ENCODE measurements around the gene MICALL2. TPM values are rescaled to one million over a fixed set of nuclear protein-coding genes. Genes with fewer than 3 reads are reported as not detected.

The MICALL2 gene
- total RNA-seq, 1 donor from 2014 or later, result 3.7 TPM

DNA sequence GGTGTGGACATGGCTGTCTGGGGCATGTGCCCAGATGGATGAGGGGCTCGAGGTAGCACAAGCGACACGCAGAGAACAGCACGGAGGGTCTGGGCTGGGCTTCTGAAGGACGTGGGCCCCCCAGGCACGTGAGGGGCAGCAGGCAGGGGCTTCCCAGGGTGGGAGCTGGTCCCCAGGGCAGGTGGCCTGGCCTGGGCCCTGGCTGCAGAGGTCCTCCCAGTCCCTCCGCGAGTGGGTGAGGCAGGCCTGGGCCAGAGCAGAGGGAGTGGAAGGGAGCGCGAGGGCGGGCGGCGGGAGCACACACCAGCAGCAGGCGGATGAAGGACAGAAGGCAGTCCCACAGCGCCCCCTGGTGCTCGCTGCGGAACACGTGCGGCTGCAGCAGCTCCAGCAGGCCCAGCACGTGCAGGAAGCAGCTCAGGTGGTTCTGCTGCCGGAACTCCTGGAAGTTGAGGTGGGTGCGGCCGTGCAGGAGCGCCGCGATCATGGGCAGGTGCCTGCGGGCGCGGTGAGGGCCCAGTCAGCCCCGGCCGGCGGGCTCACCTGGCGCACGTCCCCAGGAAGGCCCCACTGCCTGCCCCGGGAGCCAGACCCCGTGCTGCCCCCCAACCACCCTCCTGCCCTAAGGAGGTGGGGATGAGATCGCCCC, 14.7 kb upstream of the MICALL2 start:
- peak; percentile 92 to 97 for DNase-seq (ENCODE audit: low spot score in 2 of 2)
- no peak for FAIRE-seq

DNA sequence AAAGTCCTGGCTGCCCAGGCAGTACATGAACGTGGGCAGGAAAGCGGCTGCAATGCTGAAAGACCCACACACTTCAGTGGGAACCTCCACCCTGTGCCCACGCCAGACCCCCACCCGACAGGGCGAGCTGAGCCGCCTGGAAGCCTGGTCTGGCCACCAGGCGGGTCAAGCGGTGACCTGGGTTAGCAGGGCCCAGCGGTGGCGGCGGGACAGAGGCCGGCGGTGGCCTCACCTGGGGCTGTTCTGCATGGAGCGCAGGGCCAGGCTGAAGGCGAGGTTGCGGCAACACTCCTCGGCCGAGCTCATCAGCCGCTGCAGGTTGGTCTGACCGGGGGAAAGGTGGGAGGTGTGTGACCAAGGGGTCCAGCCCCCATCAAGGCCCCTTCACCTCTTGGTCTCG, 11.6 kb upstream of the MICALL2 start:
- no peak for DNase-seq (ENCODE audit: low spot score in 2 of 2)
- no peak for FAIRE-seq

DNA sequence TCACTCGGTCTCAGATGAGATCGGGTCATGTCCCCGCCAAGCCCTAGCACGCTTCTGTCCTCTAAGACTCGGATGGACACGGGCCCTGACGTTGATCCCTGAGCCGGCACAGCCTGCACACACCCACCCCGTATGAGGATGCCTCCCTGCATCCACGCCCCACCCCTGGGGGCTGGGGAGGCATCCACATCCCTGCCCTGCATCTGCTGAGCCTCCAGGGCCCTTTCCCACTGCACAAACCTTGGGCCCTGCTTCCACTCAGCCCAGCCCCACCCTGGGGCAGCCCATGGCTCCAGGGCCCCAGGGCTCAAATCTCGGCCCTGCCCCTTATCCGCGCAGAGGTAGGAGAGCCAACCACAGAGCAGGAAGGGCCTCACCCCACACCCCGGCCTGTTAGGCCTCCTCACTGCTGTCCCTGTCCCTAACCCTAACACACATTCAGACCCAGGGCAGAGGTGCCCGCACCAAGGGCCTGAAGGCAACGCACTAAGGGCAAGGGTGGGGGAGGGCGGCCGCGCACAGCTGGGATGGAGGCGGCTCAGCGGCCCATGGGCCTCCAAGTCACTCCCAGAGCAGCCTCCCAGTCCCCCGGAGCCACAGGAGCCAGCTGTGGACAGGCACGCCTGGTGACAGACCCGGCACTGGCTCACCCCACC, 9.5 kb upstream of the MICALL2 start:
- no peak for DNase-seq (ENCODE audit: low spot score in 2 of 2)
- no peak for FAIRE-seq

DNA sequence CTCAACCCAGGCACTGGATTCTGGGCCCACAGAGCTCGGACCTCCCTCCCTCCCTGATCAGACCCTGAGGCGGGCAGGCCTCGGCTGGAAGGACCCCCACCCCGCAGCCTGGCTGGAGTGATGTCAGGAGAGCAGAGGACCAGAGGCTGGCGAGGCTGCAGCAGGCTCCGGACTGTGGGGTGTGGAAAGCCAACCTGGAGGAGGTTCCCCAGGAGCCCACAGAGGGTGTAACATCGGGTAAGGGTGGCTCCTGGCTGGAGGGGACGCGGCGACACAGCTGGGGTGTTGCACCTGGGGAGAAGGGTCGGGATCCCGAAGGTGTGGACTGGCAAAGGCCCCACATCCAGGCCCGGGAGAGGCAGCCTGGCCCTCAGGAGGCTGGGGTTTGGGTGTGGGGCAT, 8.9 kb upstream of the MICALL2 start:
- FAIRE-seq (no peak), DNase-seq (ENCODE audit: low spot score in 2 of 2) (no peak)

DNA sequence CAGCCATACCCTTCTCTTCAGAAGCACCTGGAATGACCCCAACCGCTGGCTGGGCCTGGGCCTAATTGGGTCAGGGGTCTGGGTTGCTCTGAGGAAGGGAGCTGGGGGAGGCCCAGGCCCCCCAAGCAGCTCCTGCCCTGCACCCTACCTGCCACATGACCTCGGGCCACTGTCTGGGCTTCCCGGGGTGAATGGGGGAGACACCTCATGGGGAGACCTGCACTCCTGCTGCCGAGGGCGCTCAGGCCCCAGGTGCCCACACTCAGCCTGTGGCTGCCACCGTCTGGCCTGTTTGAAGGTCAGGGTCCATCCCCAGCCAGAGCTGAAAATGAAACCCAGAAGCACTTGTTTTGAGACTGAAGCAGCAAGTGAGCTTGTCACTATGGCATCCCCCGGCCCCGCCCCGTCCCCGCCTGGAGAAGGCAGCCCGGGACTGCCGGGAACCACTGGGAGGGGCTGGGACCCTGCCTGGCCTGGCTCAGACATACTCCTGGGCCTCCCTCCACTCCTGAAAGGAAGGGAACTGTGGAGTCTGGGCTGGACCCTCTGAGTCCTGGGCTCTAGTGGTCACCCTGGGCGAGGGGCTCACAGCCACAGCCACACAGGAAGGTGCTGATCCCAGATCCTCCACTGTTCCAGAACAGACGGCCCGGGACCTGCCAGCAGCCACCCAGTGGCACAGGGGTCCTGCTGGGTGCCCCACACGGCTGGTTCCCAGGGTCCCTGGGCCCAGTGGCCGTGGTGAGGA, 7.4 kb upstream of the MICALL2 start:
- FAIRE-seq, result no peak
- peak; percentile 60 to 75 for DNase-seq (ENCODE audit: low spot score in 2 of 2)

DNA sequence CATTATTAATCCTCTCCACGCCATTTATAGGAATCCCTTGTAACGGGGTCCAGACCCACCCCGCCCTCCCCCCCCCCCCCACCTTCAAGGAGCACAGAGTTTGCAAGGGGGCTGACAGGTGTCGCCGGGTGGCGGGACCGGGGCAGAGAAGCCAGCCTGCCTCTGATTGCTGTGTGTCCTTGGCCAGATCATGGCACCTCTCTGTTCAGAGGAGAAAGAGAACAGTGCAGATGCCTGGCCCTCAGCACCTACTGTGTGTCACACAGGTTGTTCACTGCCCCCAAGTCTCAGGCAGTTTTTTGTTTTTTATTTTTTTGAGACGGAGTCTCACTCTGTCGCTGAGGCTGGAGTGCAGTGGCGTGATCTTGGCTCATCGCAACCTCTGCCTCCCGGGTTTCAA, 5.4 kb upstream of the MICALL2 start:
- DNase-seq (ENCODE audit: low spot score in 2 of 2), result no peak
- no peak for FAIRE-seq

DNA sequence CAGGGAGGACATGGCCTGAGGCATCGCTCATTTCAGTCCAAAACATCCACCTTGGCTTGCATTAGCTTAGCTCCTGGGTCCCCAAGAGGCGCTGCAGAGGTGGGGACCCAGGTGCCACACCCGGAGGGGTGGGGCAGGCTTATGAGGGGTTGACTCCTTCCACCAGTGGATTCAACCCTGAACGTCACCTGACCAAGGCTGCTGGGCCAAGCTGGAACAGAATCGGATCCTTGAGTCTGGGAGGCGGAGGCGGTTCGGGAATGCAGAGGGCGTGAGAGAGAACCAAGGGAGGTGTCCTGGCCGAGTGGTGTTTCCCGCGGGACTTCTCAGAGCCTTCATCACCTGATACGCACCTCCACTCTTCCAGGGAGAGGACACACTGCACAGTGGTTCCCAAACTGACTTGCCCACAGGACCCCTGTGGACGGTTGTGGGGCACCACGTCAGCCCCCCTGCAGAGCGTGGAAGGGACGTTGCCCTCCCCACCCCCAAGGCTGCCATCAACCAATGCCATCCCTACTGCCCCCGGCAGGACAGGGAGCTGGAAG, 4.5 kb upstream of the MICALL2 start:
- DNase-seq (ENCODE audit: low spot score in 2 of 2), result no peak
- FAIRE-seq, result no peak

DNA sequence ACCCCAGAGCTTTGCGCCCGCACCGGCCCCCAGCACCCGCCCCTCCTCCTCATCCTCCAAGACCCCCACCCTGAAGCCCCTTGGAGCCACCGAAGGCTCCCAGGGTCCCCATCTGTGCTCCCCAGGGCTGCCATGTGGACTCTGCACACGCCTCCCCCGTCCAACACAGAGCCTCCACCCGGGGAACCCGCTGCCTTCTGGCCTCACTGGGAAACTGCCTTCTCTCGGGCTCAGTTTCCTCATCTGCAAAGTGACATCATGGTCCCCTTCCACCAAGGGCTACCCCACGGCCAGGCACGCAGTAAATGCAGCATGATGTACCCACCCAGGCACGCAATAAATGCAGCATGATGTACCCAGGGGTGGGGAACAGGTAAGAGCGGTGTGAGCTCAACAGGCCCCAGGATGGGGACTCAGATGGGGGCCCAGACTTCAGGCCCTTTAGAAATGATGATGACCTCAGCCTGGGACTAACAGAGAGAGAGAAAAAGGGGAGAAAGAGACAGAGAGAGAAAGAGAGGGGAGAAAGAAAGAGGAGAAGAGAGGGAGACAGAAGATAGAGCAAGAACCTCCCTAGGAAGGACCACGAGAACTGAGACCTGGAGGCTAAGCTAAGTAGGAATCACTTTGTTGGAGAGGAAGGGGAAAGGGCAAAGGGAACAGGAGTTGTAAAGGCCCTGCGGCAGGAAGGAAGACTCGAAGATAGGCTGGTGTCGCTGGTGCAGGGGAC, 2.5 kb upstream of the MICALL2 start:
- FAIRE-seq (no peak), DNase-seq (ENCODE audit: low spot score in 2 of 2) (no peak)

DNA sequence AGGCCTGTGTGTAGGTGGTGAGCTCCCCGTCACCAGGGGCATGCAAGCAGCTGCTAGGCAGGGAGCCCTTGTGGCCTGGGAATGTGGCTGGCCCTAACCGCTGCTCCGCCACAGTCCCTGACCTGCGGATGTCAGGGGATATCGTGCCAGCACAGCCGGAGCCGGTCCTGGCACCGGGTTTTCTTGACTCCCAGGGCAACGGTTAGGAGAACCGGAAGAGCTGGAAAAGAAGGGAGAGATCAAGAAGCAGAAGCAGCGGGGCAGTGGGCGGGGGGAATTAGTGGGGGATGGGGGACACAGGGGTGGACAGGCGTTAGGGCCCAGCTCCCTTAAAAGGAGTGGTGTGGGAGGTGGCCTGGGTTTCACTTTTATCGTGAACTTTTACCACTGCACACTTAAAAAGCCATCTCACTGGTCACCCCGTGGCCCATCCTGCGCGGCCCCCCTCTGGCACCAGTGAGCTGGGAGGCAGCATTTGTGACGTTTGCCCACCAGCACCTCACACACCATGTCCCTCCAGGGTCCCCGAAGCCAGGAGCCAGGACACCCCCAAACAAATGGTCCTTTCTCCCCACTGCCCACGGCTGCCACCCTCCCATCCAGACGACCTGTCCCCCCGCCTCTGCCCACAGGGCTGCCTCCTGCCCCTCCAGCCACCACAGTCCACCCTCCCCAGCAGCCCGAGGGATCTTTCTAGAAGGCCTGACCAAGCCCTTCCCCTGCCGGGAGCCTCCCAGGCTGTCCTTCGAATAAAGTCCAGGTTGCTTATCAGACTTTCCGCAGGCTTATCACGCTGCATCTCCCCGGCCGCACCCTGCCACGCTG, 1.8 kb upstream of the MICALL2 start:
- no peak for FAIRE-seq

DNA sequence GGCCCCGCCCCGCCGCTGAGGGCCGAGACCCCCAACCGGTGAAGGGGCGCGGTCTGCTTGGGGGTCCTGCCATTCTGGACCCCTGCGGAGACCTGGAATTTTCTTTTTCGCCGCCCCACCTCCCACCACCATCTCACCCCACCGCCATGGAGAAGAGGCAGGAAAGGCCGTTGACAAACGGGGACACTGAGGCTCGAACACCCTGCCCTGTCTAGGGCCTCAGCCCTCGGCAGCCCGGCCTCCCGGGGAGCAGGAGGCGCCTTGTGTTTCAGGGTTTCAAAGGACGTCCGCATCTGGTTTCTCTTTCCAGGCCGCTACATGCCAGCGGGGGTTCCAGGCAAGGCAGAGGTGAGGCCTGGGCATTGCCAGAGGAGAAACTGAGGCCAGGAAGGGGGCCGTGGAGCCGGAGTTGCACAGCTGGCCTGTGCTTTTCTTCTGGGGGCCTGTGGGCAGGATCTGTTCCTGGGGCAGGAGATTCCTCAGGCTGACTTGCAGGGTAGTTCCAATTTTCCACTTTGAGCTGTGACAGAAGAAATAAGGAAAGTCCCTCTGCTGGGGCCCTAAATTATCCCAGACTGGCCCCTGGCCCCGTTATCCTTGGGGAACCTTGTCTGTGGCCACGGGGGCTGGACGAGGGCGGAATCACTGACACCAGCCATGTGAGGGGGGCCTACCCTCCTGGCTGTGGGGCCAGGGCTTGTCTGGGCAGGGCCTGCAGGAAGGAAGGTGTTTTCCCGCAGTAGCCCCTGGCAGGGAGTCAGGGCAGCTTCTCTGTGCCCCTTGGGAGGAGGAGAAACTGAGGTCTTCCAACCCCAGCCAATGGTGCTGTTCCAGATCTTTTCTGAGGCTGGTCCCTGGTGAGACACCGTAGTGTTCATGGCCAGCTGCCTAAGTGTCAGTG, 900 bp upstream of the MICALL2 start:
- DNase-seq (ENCODE audit: low spot score in 2 of 2) (no peak), FAIRE-seq (no peak)

More for the DNA sequence above, 1.8 kb upstream of the MICALL2 start:
- DNase-seq (ENCODE audit: low spot score in 2 of 2), result peak in 1 of 2 donors; percentile 57

DNA sequence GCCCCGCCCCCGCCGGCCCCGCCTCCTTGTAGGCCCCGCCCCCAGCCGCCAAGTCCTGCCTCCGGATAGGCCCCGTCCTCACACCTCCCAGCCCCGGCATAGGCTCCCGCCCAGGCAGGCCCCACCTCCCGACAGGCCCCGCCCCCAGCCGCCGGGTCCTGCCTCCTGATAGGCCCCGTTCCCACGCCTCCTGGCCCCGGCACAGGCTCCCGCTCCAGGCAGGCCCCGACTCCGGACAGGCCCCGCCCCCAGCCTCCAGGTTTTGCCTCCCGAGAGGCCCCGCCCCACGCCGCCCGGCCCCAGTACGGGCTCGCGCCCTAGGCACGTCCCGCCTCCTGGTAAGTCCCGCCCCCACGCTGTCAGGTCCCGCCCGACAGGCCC, 232 bp upstream of the MICALL2 start:
- DNase-seq (ENCODE audit: low spot score in 2 of 2) (peak; percentile 100), FAIRE-seq (no peak)

DNA sequence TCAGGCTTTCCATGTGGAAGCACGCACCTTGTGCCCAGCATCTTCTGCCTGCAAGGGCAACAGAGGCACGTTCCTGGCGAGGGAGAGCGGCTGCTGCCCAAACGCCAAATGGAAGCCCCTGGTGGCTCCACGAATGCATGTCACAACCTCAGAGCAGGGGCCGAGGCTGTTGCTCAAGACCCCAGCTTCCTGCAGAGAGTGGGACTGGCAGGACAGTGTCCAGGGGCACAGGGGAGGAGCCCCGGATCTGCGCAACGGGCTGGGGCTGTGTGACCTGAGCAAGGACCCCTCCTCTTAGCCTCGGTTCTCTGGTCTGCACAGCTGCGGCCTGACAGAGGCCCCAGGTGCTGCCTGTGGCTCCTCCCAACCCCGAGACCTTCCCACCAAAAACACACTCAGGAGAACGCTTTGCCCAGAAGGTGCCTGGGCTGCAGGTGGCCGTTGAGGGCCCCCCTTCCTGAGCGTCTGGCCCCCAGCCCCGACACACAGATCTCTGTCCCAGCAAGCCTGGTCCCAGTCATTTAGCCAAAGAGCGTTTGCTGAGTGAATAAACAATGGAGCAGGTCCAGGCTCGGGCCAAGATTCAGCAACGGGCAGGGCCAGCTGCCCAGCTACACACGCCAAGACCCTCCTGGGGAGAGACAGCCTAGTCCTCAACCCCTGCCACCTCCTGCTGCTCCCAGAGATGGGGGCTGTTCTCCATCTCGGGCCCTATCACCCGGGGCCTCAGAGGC, 1.2 kb downstream of the MICALL2 start:
- FAIRE-seq (no peak), DNase-seq (ENCODE audit: low spot score in 2 of 2) (no peak)

DNA sequence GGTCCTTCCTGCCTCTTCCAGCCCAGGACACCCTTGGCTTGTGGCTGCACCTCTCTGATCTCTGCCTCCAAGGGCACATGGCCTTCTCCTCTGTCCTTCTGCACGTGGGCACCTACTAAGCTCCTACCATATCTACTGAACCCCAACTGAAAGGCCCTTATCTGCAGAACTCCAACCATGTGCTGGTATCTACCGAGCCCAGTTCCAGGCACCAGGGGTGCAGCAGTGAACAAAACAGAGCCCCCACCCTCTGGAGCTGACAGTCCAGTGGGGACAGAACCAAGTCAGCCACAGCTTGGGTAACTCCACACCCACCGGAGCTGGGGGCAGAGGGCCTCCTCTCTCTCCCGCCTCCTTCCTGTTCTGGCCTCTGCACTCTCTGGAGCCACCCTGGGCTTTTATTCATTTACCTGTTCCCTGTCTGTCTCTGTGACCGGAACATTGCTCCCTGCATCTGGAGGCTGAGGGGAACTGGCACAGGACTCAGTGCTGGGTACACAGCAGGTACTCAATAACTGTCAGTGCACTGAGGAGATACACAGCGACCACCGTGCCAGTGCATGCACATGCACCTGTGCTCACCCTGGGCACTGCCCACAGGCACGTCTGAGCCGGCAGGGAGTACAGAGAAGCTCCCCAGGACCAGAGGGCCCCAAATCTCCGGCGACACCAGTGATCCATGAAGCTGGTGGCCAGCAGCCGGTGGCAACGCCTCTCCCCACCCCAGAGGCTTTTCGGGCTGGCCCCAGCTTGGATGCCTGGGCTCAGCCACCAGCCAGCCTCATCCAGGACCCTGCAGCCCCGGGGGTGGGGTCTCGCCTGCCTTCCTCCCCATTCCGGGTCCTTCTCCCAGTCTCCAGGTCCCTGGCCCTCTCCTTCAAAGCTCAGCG, 2.0 kb downstream of the MICALL2 start:
- no peak for FAIRE-seq
- DNase-seq (ENCODE audit: low spot score in 2 of 2), result no peak

DNA sequence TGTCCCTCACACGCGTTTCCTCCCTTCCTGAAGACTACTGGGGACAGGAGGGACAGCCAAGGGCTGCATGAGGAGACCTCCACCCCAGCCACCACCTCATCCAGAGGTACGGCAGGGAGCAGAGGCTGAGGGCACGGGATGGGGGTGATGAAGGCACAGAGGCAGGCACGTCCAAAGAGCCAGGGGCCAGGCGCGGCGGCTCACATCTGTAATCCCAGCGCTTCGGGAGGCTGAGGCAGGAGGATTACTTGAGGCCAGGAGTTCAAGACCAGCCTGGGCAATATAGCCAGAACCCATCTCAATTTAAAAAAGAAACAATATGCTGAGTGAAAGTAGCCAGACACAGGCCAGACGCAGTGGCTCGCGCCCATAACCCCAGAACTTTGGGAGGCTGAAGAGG, 3.3 kb downstream of the MICALL2 start:
- no peak for FAIRE-seq
- no peak for DNase-seq (ENCODE audit: low spot score in 2 of 2)

DNA sequence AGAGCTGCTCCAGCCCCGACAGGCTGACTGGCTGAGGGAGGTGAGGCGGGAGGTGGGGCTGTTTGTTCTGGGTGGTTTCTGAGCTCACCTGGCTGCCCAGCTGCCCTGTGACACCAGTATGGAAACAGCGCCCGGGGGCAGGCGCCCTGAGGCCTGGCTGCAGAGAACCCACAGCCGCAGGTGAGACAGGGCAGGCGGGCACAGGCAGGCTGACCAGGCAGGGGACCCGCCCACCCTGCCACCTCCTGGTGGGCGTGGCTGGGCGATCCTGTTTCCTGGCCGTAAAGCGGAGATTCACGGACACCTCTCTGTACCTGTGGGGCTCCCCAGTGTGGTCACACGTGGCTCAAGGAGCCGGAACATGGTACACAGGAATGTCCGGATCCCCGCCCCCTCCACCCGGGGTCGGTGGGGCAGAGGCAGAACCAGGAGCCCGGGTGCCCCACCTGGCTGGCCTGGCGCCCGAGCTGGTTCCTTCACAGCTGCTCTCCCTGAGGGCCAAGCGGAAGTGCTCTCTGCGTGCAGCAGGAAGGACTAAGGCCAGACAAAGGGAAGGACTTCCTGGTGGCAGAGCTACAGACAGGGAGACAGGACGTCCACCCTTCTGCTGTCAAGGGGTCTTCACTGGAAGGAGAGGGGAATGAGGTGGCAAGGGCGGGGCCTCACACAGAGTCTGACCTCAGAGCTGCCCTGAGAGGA, 3.9 kb downstream of the MICALL2 start:
- no peak for FAIRE-seq
- DNase-seq (ENCODE audit: low spot score in 2 of 2), result no peak

DNA sequence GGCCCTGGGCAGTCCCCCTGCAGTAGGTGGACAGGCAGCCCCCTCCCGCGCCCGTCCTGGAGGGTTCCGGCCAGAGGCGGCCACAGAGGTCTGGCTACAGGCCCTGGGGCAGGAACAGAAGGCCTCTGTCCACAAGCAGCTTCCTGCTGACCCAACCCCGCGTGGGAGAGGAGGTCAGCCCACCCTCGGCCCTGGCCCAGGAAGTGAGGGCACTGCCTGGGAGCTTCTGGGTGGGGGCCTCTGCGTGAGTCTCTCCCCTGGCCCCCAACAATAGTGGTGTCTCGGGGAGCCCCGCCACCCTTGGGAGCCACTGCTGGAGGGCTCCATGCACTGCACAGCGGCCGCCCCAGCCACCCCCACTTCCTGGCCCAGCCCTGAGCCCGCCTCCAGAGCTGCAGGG, 4.7 kb downstream of the MICALL2 start:
- peak; percentile 72 to 73 for DNase-seq (ENCODE audit: low spot score in 2 of 2)
- FAIRE-seq, result no peak

DNA sequence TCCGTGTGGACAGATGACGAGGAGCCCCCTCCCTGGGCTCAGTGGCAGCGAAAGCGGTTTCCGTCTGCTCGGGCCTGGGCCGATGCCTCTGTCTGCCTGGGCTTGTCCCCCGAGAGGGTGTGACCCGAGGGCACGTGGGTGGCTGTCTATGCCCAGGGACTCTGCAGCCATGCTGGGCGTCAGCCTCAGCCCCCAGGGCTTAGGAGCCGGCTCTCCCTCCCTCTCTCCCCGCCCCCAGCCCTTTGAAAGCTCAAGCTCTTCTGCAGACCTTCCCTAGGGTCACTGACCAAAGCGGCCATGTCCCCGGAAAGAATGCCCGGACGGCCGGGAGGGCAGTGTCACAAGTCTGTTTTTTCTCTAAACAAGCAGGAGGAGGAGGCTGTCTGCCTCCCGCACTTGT, 7.1 kb downstream of the MICALL2 start:
- DNase-seq (ENCODE audit: low spot score in 2 of 2) (no peak), FAIRE-seq (no peak)
